Body of pancreas (tissue), 4 donors: ENCODE results near the gene ACACA.

Experiments
- CTCF ChIP-seq, 7 experiments: fragments of 450-650 bp in 4 of 7; fragments of 200-600 bp in 3 of 7; sonication (generic) in 3 of 7; IDR thresholded peaks; one replicate each; pipeline ENCODE4 v1.5.1; 2016 to 2019; ENCODE audit warnings: antibody characterized with exemption in 7 of 7
- POLR2A ChIP-seq, 3 donors: fragments of 450-650 bp; IDR thresholded peaks; one replicate each; pipeline ENCODE4 v1.6.1; 2016; ENCODE audit warnings: antibody characterized with exemption in 3 of 3, mild to moderate bottlenecking in 2 of 3

GRCh38 chr17:37174205-37174604 is 232.4 kb downstream of the ACACA start:
- TF ChIP-seq POLR2A (IDR thresholded peaks at IDR 0.05) (no peak), CTCF (IDR thresholded peaks at IDR 0.05) (no peak)
